Astrocyte of the spinal cord (primary cell): ENCODE results near the gene LRRC63.
"Not testable (repeated sequence)": the region's sequence is repeated elsewhere in the genome, so short reads cannot be mapped to it uniquely, and the experiment has no call there.

ENCODE experiments used
- DNase-seq: peaks from one replicate; pipeline ENCODE4 v3.0.0; 2011; ENCODE audit warnings: low read depth, low spot score
- H3K4me3 ChIP-seq: 2 replicates; pipeline ENCODE4 v1.5.1; 2011; ENCODE audit warnings: low read depth, mild to moderate bottlenecking, low read length, moderate library complexity
- in situ Hi-C: cut with HindIII; loops from 2 replicates; pipeline ENCODE4 v1.10.0; 2017; ENCODE audit warnings: low sequenced_read_pairs
- TF ChIP-seq, protein P1 (sequence below): IDR thresholded peaks from 2 replicates; pipeline ENCODE4 v1.5.1; 2012; ENCODE audit warnings: low read depth, mild to moderate bottlenecking, low read length, inconsistent platforms

Gene LRRC63

DNA sequence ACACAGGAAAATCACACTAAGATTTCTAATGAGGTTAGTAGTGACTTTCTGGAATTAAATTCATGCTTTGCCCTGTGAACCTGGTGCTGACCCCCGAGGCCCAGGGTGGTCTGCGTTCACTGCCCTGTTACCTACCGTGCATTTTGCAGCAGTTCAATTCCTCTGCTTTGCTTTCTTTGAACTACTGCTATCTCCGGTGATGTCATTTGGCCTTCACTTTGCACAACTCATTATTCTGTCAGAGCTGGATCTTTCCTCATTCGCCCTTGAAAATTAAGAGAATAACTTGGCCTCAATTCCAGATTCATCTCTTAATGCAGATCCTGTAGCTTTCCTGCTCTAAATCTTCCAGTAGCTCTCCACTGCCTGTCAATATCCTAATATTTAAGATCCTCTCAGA, 8.8 kb upstream of the LRRC63 start:
- no peak for DNase-seq
- no peak overlapping the region for H3K4me3 ChIP-seq
- TF ChIP-seq, protein P1, sequence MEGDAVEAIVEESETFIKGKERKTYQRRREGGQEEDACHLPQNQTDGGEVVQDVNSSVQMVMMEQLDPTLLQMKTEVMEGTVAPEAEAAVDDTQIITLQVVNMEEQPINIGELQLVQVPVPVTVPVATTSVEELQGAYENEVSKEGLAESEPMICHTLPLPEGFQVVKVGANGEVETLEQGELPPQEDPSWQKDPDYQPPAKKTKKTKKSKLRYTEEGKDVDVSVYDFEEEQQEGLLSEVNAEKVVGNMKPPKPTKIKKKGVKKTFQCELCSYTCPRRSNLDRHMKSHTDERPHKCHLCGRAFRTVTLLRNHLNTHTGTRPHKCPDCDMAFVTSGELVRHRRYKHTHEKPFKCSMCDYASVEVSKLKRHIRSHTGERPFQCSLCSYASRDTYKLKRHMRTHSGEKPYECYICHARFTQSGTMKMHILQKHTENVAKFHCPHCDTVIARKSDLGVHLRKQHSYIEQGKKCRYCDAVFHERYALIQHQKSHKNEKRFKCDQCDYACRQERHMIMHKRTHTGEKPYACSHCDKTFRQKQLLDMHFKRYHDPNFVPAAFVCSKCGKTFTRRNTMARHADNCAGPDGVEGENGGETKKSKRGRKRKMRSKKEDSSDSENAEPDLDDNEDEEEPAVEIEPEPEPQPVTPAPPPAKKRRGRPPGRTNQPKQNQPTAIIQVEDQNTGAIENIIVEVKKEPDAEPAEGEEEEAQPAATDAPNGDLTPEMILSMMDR = no peak
- in situ Hi-C loops = no loop called here

DNA sequence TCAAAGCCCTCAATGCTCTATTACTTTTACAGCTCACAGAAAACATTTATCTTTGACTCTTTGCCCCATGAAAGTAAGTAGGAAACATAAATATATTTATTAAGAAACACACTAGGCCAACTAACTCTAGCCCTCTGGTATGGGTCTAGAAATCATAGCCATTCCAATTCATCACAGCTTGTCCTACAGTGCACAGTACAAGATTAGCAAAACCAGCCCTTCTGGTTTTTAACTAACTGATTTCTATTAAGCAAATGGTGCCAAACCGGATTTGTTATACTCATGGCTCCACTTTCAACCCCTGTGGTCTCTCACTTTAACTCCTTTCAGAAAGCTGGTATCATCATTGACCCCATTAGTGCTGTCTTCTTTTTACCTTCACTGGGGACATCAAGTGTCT, 5.6 kb upstream of the LRRC63 start:
- DNase-seq = no peak
- TF ChIP-seq, protein P1 = no peak
- in situ Hi-C loops = no loop called here
- no peak overlapping the region for H3K4me3 ChIP-seq

DNA sequence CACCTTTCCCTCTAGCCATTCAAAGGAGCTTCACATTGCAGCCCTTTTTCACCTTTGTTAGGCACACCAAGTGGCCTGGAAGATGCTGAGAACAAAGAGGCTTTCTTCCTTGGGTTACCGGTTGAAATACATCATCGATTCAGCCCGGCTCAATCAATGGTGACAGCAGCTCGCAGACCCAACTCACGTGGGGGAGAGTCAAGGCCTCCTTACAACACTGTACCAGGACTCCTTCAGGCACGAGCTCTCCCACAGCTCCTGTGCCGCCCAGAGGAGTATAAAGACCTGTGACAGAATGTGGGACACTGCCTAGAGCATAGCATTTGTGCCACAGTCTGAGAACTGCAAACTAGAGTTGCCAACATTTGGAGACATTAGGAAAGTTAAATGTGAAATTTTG, 3.9 kb upstream of the LRRC63 start:
- no peak for DNase-seq
- H3K4me3 ChIP-seq = no peak overlapping the region
- TF ChIP-seq, protein P1 = no peak
- in situ Hi-C loops = no loop called here

DNA sequence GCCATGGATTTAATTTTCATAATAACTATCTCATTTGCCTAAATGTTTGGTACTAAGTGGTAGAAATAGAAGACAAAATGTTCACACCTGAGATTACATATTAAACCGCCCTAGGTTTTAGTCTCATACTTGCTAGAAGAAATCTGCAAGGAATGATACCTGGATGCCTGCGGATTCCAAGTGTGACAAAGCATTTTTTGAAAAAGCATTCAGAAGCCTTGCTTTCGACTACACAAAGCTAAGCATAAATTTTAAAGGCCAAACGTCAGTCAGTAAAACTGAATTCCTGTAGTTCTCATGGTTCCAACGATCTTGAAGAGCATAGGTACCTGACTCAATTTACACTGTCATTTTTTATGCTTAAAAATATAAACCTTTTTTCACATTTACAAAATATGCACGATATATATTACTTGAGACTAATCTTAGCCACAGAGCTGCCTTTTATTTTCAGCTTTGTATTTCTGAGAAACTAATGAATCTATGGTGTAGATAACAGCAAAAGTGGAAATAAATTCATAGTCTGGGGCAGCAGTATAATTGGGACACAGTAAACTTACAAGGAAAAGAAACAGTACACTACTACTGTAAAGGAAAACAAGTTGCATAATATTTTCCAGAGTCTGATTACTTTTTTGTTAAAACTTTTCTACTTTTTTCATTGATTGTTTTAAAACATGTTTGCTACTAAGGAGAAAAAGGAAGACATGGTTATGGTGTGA, 1.2 kb upstream of the LRRC63 start:
- in situ Hi-C loops = no loop called here
- DNase-seq = no peak
- no peak overlapping the region for H3K4me3 ChIP-seq
- TF ChIP-seq, protein P1 = no peak

DNA sequence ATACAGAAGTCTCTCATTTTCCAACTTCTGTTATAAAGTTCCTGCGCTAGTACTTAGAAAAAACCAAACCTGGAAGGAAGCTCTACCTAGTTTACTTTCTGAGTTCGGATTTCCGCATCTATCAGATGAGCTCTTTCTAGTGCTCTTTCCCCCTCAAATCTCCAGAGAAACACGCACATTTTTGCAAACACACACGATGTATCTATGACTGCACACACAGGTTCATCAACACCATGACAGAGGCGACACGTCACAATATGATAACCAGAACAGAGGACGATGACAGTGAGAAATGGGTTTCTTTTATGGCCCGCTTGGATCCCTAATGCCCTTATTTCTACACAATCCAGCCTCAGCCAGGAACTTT, 629 bp upstream of the LRRC63 start:
- TF ChIP-seq, protein P1 = no peak
- H3K4me3 ChIP-seq = peak overlapping the region; percentile 55
- in situ Hi-C loops = no loop called here
- peak; percentile 2 for DNase-seq

DNA sequence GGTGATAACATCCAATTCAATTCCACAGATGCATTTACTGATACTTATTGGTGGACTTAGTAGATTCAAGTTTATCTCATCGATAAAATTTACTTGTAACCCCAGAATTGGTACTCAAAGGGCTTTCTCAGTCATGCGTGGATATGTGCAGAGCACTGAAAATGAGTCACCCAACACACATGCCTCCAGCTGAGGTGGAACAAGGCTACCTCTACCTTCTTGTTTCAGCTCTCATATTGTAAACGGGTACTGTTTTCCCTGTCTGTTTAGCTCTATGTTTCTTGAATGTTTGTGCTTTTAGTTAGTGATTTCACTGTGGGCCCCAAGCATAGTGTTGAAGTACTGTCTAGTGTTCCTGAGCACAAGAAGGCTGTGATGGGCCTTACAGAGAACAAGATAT, 1.5 kb downstream of the LRRC63 start:
- TF ChIP-seq, protein P1 = no peak
- DNase-seq = no peak
- H3K4me3 ChIP-seq = no peak overlapping the region
- in situ Hi-C loops = no loop called here

DNA sequence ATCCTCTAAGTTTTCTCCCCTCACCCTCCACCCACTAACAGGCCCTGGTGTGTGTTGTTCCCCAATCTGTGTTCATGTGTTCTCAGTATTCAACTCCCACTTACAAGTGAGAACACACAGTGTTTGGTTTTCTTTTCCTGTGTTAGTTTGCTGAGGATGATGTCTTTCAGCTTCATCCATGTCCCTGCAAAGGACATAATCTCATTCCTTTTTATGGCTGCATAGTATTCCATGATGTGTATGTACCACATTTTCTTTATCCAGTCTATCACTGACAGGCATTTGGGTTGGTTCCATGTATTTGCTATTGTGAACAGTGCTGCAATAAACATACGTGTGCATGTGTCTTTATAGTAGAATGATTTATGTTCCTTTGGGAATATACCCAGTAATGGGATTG, 3.0 kb downstream of the LRRC63 start:
- in situ Hi-C loops, H3K4me3 ChIP-seq, DNase-seq: not testable (repeated sequence)

DNA sequence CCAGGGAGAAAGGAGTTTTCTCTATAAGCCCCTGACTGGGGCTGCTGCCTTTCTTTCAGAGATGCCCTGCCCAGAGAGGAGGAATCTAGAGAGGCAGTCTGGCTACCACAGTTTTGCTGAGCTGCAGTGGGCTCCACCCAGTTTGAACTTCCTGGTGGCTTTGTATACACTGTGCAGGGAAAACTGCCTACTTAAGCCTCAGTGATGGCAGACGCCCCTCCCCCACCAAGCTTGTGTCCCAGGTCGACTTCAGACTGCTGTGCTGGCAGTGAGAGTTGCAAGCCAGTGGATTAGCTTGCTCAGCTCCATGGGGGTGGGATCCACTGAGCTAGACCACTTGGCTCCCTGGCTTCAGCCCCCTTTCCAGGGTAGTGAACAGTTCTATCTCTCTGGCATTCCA, 8.5 kb downstream of the LRRC63 start:
- DNase-seq, in situ Hi-C loops, H3K4me3 ChIP-seq: not testable (repeated sequence)
